ENCODE data around the gene MX1. TPM values are rescaled to one million over a fixed set of nuclear protein-coding genes. Genes with fewer than 3 reads are reported as not detected.
"Not testable (repeated sequence)": the region's sequence is repeated elsewhere in the genome, so short reads cannot be mapped to it uniquely, and the experiment has no call there.

The MX1 gene
- total RNA-seq, 1 donor from 2014 or later = 163 TPM

- intact Hi-C loops (cut with micrococcal nuclease) = no loop called here
Observed at GRCh38 chr21:41407541-41408460, 18.2 kb upstream of the MX1 start.

GRCh38 chr21:41410361-41410760 is 15.7 kb upstream of the MX1 start:
- intact Hi-C loops (cut with micrococcal nuclease) = no loop called here

- intact Hi-C loops (cut with micrococcal nuclease) = loop anchor here (1.0 kb wide), 1 partner anchor 12 kb away; no protein-coding TSS in a partner anchor
Observed at GRCh38 chr21:41410767-41411448, 15.1 kb upstream of the MX1 start.

- intact Hi-C loops (cut with micrococcal nuclease) = loop anchor here (1.0 kb wide), 1 partner anchor 12 kb away; no protein-coding TSS in a partner anchor
Observed at GRCh38 chr21:41411449-41412089, 14.5 kb upstream of the MX1 start.

- intact Hi-C loops (cut with micrococcal nuclease) = not testable (repeated sequence)
Observed at GRCh38 chr21:41417505-41417904, 8.5 kb upstream of the MX1 start.

GRCh38 chr21:41418393-41418792 is 7.6 kb upstream of the MX1 start:
- intact Hi-C loops (cut with micrococcal nuclease) = no loop called here

- intact Hi-C loops (cut with micrococcal nuclease) = no loop called here
Observed at GRCh38 chr21:41418956-41419680, 6.9 kb upstream of the MX1 start.

GRCh38 chr21:41419921-41420862 is 5.8 kb upstream of the MX1 start:
- intact Hi-C loops (cut with micrococcal nuclease) = no loop called here

GRCh38 chr21:41420998-41421397 is 5.0 kb upstream of the MX1 start:
- intact Hi-C loops (cut with micrococcal nuclease) = not testable (repeated sequence)

- intact Hi-C loops (cut with micrococcal nuclease) = loop anchor here (1.0 kb wide), 1 partner anchor 11 kb away; no protein-coding TSS in a partner anchor
Observed at GRCh38 chr21:41422546-41423304, 3.3 kb upstream of the MX1 start.

- intact Hi-C loops (cut with micrococcal nuclease) = loop anchor here (1.0 kb wide), 1 partner anchor 12 kb away; no protein-coding TSS in a partner anchor
Observed at GRCh38 chr21:41423305-41423636, 2.8 kb upstream of the MX1 start.

GRCh38 chr21:41425588-41425953 is 468 bp upstream of the MX1 start:
- intact Hi-C loops (cut with micrococcal nuclease) = no loop called here

GRCh38 chr21:41426676-41427404 is 801 bp downstream of the MX1 start:
- intact Hi-C loops (cut with micrococcal nuclease) = loop anchor here (1.0 kb wide), 1 partner anchor 65 kb away; the partner anchor contains the start of gene MX2

GRCh38 chr21:41427556-41427955 is 1.5 kb downstream of the MX1 start:
- intact Hi-C loops (cut with micrococcal nuclease) = no loop called here

- intact Hi-C loops (cut with micrococcal nuclease) = no loop called here
Observed at GRCh38 chr21:41428311-41428710, 2.3 kb downstream of the MX1 start.

- intact Hi-C loops (cut with micrococcal nuclease) = no loop called here
Observed at GRCh38 chr21:41428847-41429246, 2.8 kb downstream of the MX1 start.

GRCh38 chr21:41429305-41429704 is 3.3 kb downstream of the MX1 start:
- intact Hi-C loops (cut with micrococcal nuclease) = no loop called here

- intact Hi-C loops (cut with micrococcal nuclease) = no loop called here
Observed at GRCh38 chr21:41429925-41430491, 4.0 kb downstream of the MX1 start.

Data from T-helper 2 cell treated with Interferon-gamma antibody and Interleukin-4, amounts not matched to agents 100 ng/mL and 5 ng/mL, for 36 hours (primary cell).